HL-60/S4 treated with retinoic acid at 250 ng/mL for 4 days and 3 days (cell line): ENCODE data around the gene SYNJ1.

Experiments
- in situ Hi-C: fragments of 300-500 bp; cut with MboI; formaldehyde crosslinking; loops from 2 replicates; pipeline ENCODE4 v1.7.0; 2022; ENCODE audit warnings: low sequenced_read_pairs

The SYNJ1 gene

DNA sequence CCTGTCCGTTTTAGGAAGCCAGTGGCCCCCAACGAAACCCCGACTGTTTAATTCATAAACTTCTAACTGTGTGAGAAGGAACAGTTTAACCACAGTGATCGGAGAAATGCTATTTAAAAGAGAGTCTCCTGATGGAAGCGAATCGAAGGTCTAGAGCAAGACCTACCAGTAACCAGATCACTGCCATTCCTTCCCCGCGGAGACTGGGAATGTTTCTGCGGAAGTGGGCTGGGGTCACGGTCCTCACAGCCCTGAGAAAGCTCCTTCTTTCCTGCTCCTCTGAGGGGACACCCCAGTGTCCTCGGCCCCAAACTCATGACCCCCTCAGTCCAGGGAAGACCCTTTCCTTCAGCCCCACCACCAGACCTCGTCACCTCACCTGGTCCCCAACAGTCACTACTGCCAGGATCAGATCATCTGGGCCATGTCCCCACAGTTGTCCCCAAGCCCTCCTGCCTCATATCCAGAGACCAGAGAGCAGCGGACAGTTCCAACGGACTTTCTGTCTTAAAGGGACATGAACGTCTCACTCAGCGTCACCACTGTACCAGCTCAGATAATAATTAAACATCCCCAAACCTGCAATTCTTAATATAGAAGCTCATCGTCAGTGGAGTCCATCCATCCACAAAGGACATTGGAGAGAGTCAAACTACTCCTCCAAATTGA is 142.6 kb downstream of the SYNJ1 start, which contains the start of gene TCP10L:
TCP10L (minus strand) TSS at position 482 of the 669 bp plus-strand sequence. CDS start 1,219 bp downstream, outside the sequence.
- in situ Hi-C loops = no loop called here

DNA sequence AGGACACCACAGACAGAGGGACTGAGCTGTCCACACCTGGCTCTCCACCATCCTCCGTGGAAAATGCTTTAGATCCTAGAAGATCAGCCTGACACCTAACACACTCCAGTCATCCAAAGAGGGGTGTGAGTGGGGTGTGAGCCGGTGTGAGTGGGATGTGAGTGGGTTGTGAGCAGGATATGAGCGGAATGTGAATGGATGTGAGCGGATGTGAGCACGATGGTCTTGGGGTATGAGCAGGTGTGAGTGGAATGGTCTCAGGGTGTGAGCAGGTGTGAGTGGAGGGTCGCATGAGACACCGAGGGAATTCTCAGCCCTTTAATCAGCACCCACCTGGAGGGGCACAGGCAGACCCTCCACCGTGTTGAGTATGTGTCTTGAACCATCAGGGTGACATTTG is 143.3 kb downstream of the SYNJ1 start:
- in situ Hi-C loops = no loop called here

DNA sequence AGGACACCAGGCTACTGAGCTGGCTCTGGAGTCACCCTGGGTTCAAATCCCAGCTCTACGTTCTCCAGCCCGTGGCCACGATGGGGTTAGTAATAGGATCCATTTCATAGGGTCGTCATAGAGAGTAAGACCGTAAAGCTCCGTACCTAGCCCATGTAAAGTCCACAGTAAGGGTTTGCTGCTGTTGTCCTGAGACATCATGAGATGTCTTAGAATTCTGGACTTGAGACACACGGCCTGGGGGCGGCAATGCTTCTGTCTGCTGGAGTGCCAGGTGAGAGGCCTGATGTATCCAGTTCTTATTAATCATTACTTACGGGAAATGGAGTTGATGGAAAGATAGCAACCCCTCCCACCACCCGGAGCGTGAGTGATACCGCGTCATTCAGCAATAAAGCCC is 146.1 kb downstream of the SYNJ1 start:
- in situ Hi-C loops = no loop called here

DNA sequence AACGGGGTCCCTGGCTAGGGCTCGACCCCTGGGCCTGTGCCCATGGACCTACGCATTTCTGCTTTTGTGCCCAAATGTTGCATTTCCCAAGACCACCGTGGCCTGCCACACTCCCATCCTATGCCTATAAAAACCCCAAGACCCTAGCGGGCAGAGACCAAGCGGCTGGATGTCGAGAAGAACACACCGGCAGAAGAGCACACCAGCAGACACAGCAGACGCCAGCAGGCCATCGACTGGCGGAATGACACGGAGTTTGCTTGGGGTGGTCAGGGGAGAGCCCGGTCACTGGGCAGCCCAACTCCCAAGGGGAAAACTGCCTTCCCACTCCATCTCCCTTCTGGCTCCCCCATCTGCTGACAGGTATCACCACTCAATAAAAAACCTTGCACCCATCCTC is 146.9 kb downstream of the SYNJ1 start:
- in situ Hi-C loops = no loop called here
